Measurements from ENCODE around the gene PPP1R3C. TPM values are rescaled to one million over a fixed set of nuclear protein-coding genes. Genes with fewer than 3 reads are reported as not detected.

The PPP1R3C gene
- total and polyA plus RNA-seq, 2 donors from 2014 or later, result 13.6 to 20.3 TPM

GRCh38 chr10:91629715-91630549, 2.9 kb downstream of the PPP1R3C start:
- DNase-seq, result no peak
- H3K27me3 ChIP-seq (ENCODE audit: control insufficient read depth, insufficient read depth, low read length), result no peaks in the 10 kb centered on the region
- intact Hi-C loops (cut with DNase I), result loop anchor here (10.0 kb wide), 2 partner anchors 65 to 135 kb away; no protein-coding TSS in a partner anchor
- peaks cover 0 to 7% (median 0%) of the 10 kb centered on the region in 3 donors for H3K4me1 ChIP-seq (ENCODE audit: control insufficient read depth in 2 of 3, insufficient read depth in 2 of 3, low read depth in 1 of 3, low read length in 3 of 3)
- FAIRE-seq, result no peak
- H3K9me3 ChIP-seq (ENCODE audit: control insufficient read depth in 2 of 3, insufficient read depth in 1 of 3, low read length in 3 of 3), result no peaks in the 10 kb centered on the region
- H3K27ac ChIP-seq (ENCODE audit: low read depth in 2 of 2, low read length in 2 of 2), result no peak overlapping the region
- peaks cover 0 to 10% (median 9%) of the 10 kb centered on the region in 3 donors for H3K36me3 ChIP-seq (ENCODE audit: control insufficient read depth in 2 of 3, insufficient read depth in 3 of 3, low read length in 3 of 3)
- TF ChIP-seq CTCF (IDR thresholded peaks at IDR 0.05; ENCODE audit: borderline replicate concordance, extremely low read depth, insufficient read depth), result no peak
- H3K9ac ChIP-seq (ENCODE audit: low read length in 3 of 3), result peak overlapping the region in 2 of 3 donors; percentile 28 to 57
- peak overlapping the region; percentile 7 to 54 (median 9) for H3K4me3 ChIP-seq (ENCODE audit: low read length in 3 of 3)

- peak overlapping the region in 2 of 3 donors; percentile 9 to 54 for H3K4me3 ChIP-seq (ENCODE audit: low read length in 3 of 3)
- FAIRE-seq (no peak), DNase-seq (no peak)
- peaks cover 0 to 10% (median 9%) of the 10 kb centered on the region in 3 donors for H3K36me3 ChIP-seq (ENCODE audit: control insufficient read depth in 2 of 3, insufficient read depth in 3 of 3, low read length in 3 of 3)
- H3K27ac ChIP-seq (ENCODE audit: low read depth in 2 of 2, low read length in 2 of 2), result no peak overlapping the region
- intact Hi-C loops (cut with DNase I), result loop anchor here (10.0 kb wide), 1 partner anchor 64 kb away; no protein-coding TSS in a partner anchor
- no peaks in the 10 kb centered on the region for H3K27me3 ChIP-seq (ENCODE audit: control insufficient read depth, insufficient read depth, low read length)
- TF ChIP-seq CTCF (IDR thresholded peaks at IDR 0.05; ENCODE audit: borderline replicate concordance, extremely low read depth, insufficient read depth), result no peak
- no peak overlapping the region for H3K9ac ChIP-seq (ENCODE audit: low read length in 3 of 3)
- H3K9me3 ChIP-seq (ENCODE audit: control insufficient read depth in 2 of 3, insufficient read depth in 1 of 3, low read length in 3 of 3), result no peaks in the 10 kb centered on the region
- H3K4me1 ChIP-seq (ENCODE audit: control insufficient read depth in 2 of 3, insufficient read depth in 2 of 3, low read depth in 1 of 3, low read length in 3 of 3), result peaks cover 0 to 7% (median 0%) of the 10 kb centered on the region in 3 donors
Measured at GRCh38 chr10:91628383-91628782, 4.5 kb downstream of the PPP1R3C start.

- FAIRE-seq (no peak), DNase-seq (no peak)
- Histone ChIP-seq H3K9ac (ENCODE audit: low read length in 3 of 3) (no peak overlapping the region), H3K4me1 (ENCODE audit: control insufficient read depth in 2 of 3, insufficient read depth in 2 of 3, low read depth in 1 of 3, low read length in 3 of 3) (peaks cover 0 to 7% (median 0%) of the 10 kb centered on the region in 3 donors), H3K36me3 (ENCODE audit: control insufficient read depth in 2 of 3, insufficient read depth in 3 of 3, low read length in 3 of 3) (peaks cover 0 to 10% (median 9%) of the 10 kb centered on the region in 3 donors), H3K4me3 (ENCODE audit: low read length in 3 of 3) (peak overlapping the region in 1 of 3 donors; percentile 54), H3K9me3 (ENCODE audit: control insufficient read depth in 2 of 3, insufficient read depth in 1 of 3, low read length in 3 of 3) (no peaks in the 10 kb centered on the region), H3K27me3 (ENCODE audit: control insufficient read depth, insufficient read depth, low read length) (no peaks in the 10 kb centered on the region), H3K27ac (ENCODE audit: low read depth in 2 of 2, low read length in 2 of 2) (no peak overlapping the region)
- intact Hi-C loops (cut with DNase I), result loop anchor here (10.0 kb wide), 1 partner anchor 63 kb away; no protein-coding TSS in a partner anchor
- no peak for TF ChIP-seq CTCF (IDR thresholded peaks at IDR 0.05; ENCODE audit: borderline replicate concordance, extremely low read depth, insufficient read depth)
Measured at GRCh38 chr10:91627344-91628102, 5.3 kb downstream of the PPP1R3C start.

Data from kidney (tissue), 14 donors.